Amygdala (tissue), 56 donors: ENCODE data around the gene AFDN.

Experiments
- DNase-seq, 56 donors: peaks; one replicate each; lab custom pipeline; 2025; lab: John Stamatoyannopoulos, UW

The AFDN gene

GRCh38 chr6:168013250-168013915, 186.7 kb downstream of the AFDN start:
- DNase-seq: no peak

- DNase-seq: no peak
Measured at GRCh38 chr6:168014428-168014827, 187.7 kb downstream of the AFDN start.

- no peak for DNase-seq
Measured at GRCh38 chr6:168015009-168015408, 188.3 kb downstream of the AFDN start.

- no peak for DNase-seq
Measured at GRCh38 chr6:168015482-168016175, 188.9 kb downstream of the AFDN start.

GRCh38 chr6:168016176-168016620, 189.5 kb downstream of the AFDN start:
- no peak for DNase-seq

GRCh38 chr6:168016721-168017525, 190.2 kb downstream of the AFDN start:
- peak in 2 of 56 donors; percentile 24 to 27 for DNase-seq

GRCh38 chr6:168017629-168018028, 190.9 kb downstream of the AFDN start:
- DNase-seq: peak in 1 of 56 donors; percentile 56

GRCh38 chr6:168018664-168019063, 192.0 kb downstream of the AFDN start:
- no peak for DNase-seq

- DNase-seq: no peak
Measured at GRCh38 chr6:168020242-168020641, 193.5 kb downstream of the AFDN start.

- DNase-seq: no peak
Measured at GRCh38 chr6:168021581-168021980, 194.9 kb downstream of the AFDN start.
